Retinal pigment epithelial cell (primary cell): ENCODE results near the gene RHPN2.

Experiments
- DNase-seq: peaks from one replicate; pipeline ENCODE4 v3.0.0-alpha.2; 2010; ENCODE audit warnings: low read depth
- H3K4me3 ChIP-seq: 2 replicates; pipeline ENCODE4 v1.5.1; 2011; ENCODE audit warnings: mild to moderate bottlenecking, low read length, control low read depth, moderate library complexity
- TF ChIP-seq, protein P1 (sequence below): conservative IDR thresholded peaks from 2 replicates; pipeline ENCODE4 v1.5.1; 2011; ENCODE audit warnings: low read depth, low read length, control low read depth, inconsistent platforms

RHPN2 gene

GRCh38 chr19:33100894-33101644 lies 36.4 kb upstream of the RHPN2 start:
- no peak overlapping the region for H3K4me3 ChIP-seq
- no peak for DNase-seq
- TF ChIP-seq, protein P1, sequence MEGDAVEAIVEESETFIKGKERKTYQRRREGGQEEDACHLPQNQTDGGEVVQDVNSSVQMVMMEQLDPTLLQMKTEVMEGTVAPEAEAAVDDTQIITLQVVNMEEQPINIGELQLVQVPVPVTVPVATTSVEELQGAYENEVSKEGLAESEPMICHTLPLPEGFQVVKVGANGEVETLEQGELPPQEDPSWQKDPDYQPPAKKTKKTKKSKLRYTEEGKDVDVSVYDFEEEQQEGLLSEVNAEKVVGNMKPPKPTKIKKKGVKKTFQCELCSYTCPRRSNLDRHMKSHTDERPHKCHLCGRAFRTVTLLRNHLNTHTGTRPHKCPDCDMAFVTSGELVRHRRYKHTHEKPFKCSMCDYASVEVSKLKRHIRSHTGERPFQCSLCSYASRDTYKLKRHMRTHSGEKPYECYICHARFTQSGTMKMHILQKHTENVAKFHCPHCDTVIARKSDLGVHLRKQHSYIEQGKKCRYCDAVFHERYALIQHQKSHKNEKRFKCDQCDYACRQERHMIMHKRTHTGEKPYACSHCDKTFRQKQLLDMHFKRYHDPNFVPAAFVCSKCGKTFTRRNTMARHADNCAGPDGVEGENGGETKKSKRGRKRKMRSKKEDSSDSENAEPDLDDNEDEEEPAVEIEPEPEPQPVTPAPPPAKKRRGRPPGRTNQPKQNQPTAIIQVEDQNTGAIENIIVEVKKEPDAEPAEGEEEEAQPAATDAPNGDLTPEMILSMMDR = no peak

DNA sequence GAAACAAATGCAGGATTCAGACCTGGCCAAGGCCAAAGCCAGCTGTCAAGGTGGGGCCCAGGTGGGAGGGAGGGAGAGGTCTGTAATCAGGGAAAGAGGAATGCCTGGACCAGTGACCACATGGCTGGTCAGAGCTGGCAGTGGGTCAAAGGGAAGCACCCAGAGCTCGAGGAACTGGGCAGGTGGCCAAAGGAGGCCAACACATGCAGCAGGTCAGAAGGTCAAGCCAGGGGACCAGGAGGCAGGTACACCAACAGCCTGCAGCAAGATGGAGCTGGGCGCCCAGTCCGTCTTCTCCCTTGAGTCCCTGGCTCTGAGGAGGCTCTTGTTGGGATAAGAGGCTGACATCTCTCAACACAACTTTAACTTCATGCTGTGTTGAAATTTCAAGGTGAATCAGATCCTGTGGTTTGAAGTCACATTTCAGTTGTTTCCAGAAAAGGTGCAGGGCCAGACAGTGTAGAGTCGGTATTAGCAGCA lies 33.4 kb upstream of the RHPN2 start:
- no peak for DNase-seq
- H3K4me3 ChIP-seq = no peak overlapping the region
- TF ChIP-seq, protein P1 = no peak

DNA sequence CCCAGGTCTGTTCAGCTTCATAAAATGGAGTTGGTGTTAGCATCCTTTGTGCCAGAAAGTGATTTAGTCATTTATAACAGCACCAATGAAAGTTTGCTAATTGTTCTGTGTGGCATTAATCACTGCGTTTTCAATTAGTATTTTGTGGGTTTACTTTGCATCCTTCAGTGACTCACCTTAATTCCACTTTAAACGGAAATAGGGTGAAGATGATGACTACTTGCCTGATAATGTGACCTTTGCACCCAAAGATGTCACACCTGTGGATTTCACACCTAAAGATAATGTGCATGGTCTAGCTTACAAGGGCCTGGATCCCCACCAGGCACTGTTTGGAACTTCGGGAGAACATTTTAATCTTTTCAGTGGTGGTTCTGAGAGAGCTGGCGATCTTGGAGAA lies 31.3 kb upstream of the RHPN2 start:
- no peak overlapping the region for H3K4me3 ChIP-seq
- TF ChIP-seq, protein P1 = no peak
- no peak for DNase-seq

DNA sequence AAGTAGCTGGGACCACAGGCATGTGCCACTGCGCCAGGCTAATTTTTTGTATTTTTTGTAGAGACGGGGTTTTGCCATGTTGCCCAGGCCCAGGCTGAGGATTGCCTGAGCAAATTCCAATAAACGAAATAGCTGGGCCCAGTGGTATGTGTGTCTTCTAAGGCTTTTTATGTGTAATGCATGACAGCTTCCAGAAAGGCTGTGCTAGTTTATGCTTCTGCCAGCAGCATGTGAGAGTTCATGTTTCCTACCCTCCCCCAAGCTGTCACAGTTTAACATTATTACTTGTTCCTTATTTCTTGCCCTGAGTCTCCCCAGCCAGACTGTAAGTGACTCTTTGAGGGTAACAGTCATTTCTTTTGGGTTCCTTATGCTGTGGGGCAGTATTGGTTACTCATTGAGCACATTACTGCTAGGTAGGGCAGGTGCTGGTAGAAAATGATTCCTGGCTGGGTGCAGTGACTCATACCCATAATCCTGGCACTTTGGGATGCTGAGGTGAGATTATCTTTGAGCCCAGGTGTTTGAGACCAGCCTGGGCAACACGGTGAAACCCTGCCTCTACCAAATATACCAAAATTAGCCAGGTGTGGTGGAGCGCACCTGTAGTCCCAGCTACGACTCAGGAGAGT lies 29.9 kb upstream of the RHPN2 start:
- DNase-seq = no peak
- TF ChIP-seq, protein P1 = no peak
- H3K4me3 ChIP-seq = no peak overlapping the region

GRCh38 chr19:33093420-33094210 lies 28.9 kb upstream of the RHPN2 start:
- H3K4me3 ChIP-seq = no peak overlapping the region

DNA sequence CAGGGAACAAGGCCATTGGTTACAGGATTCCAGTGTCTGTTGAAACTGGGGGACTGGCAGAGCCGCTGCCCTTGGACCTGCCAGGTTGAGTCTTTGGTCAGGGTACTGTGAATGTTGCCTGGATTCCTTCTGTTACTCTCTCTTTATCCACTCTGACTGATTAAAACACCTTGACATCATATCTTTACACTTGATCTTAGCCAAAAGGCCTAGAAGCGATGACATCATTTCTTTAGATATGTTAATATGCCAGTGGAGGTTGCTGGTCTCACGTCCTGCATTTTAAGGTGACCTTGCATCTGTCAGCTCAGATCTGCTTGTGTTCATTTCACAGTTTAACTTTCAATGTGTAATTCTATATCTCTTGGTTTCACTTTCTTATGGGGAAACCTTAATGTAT lies 25.5 kb upstream of the RHPN2 start:
- DNase-seq = no peak
- TF ChIP-seq, protein P1 = no peak
- H3K4me3 ChIP-seq = no peak overlapping the region

More at GRCh38 chr19:33093420-33094210, 28.9 kb upstream of the RHPN2 start:
- TF ChIP-seq, protein P1 = no peak
- no peak for DNase-seq
